ENCODE data around the gene IGFBP7. TPM values are rescaled to one million over a fixed set of nuclear protein-coding genes. Genes with fewer than 3 reads are reported as not detected.
"Not testable (repeated sequence)": the region's sequence is repeated elsewhere in the genome, so short reads cannot be mapped to it uniquely, and the experiment has no call there.

IGFBP7 gene
- total and polyA plus RNA-seq, 7 experiments from 2014 or later, result 0.37 to 16.7 (median 0.80) TPM; not detected in 3

GRCh38 chr4:57065730-57066482 lies 44.3 kb downstream of the IGFBP7 start:
- no peaks in the 10 kb centered on the region for H3K9me3 Mint-ChIP-seq
- Histone ChIP-seq H3K4me1 (ENCODE audit: control insufficient read depth in 2 of 2, insufficient read depth in 2 of 2, low read length in 2 of 2) (no peaks in the 10 kb centered on the region), H3K9me3 (ENCODE audit: control insufficient read depth in 2 of 3, low read length in 3 of 3) (no peaks in the 10 kb centered on the region), H3K27me3 (ENCODE audit: control insufficient read depth in 2 of 2, insufficient read depth in 2 of 2, low read length in 2 of 2) (no peaks in the 10 kb centered on the region), H3K27ac (ENCODE audit: low read depth, low read length) (no peak overlapping the region), H3K4me3 (ENCODE audit: low read length) (no peak overlapping the region), H3K36me3 (ENCODE audit: control insufficient read depth in 2 of 3, insufficient read depth in 3 of 3, low read length in 3 of 3) (no peaks in the 10 kb centered on the region)
- H3K4me3 Mint-ChIP-seq, result no peak overlapping the region
- peaks cover 0 to 7% (median 6%) of the 10 kb centered on the region in 5 donors for H3K27me3 Mint-ChIP-seq
- intact Hi-C loops (cut with micrococcal nuclease), result no loop called here
- CTCF ChIA-PET, result no interaction called here
- DNase-seq (no peak), ATAC-seq (no peak)
- H3K27ac Mint-ChIP-seq, result peak overlapping the region in 1 of 9 donors; percentile 47
- peaks cover 0 to 5% (median 0%) of the 10 kb centered on the region in 7 donors for H3K4me1 Mint-ChIP-seq
- POLR2A ChIA-PET, result no interaction called here
- no peaks in the 10 kb centered on the region for H3K36me3 Mint-ChIP-seq

DNA sequence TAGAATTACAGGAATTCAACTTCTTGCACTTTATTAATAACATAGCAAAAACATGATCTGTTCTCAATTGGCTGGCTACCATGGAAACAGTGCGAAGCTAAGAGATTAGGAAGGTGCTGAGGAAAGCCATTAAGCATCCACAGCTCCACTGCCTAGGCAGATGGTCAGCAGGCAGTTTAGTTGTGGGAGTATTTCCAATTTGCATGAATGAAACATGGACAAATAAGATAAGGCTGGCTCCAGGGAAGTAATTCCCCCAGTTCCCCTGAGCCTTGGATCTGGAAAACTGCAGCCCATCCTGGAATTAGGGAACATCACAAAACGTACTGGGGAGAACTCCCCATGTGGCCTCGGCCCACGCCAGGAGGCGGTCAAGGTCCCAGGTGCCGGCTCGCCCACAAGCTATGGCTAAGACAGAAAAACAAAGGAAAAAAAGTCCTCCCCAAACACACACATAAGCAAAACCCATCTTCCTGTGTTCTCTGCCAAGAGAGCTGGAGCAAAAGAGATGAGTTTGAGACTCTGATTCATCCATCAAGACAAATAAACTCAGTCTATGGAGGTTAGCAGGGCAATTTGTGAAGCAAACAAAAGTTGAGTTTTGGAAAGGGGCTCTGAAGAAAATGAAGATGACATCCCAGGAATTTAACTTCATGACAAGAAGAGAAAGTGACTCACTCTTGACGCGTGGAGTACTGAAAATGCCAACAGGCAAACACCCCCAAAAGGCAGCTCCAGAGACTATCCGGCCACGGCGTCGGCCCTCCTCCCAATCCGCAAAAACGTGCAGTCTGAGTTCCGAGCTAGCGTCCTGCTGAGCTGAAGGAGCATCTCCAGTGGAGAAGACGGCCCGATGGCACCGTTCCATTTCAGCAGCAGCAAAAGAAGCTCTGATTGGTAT lies 45.1 kb downstream of the IGFBP7 start:
- intact Hi-C loops (cut with micrococcal nuclease), result no loop called here
- Histone ChIP-seq H3K4me1 (ENCODE audit: control insufficient read depth in 2 of 2, insufficient read depth in 2 of 2, low read length in 2 of 2) (no peaks in the 10 kb centered on the region), H3K4me3 (ENCODE audit: low read length) (no peak overlapping the region), H3K9me3 (ENCODE audit: control insufficient read depth in 2 of 3, low read length in 3 of 3) (no peaks in the 10 kb centered on the region), H3K27ac (ENCODE audit: low read depth, low read length) (no peak overlapping the region), H3K27me3 (ENCODE audit: control insufficient read depth in 2 of 2, insufficient read depth in 2 of 2, low read length in 2 of 2) (no peaks in the 10 kb centered on the region), H3K36me3 (ENCODE audit: control insufficient read depth in 2 of 3, insufficient read depth in 3 of 3, low read length in 3 of 3) (no peaks in the 10 kb centered on the region)
- ChIA-PET POLR2A (no interaction called here), CTCF (no interaction called here)
- no peak overlapping the region for H3K27ac Mint-ChIP-seq
- H3K4me1 Mint-ChIP-seq, result peaks cover 0 to 3% (median 0%) of the 10 kb centered on the region in 7 donors
- no peaks in the 10 kb centered on the region for H3K36me3 Mint-ChIP-seq
- no peak overlapping the region for H3K4me3 Mint-ChIP-seq
- no peaks in the 10 kb centered on the region for H3K9me3 Mint-ChIP-seq
- H3K27me3 Mint-ChIP-seq, result peaks cover 0 to 7% (median 6%) of the 10 kb centered on the region in 5 donors
- DNase-seq (no peak), ATAC-seq (no peak)

GRCh38 chr4:57064120-57064519 lies 46.1 kb downstream of the IGFBP7 start:
- H3K27ac ChIP-seq (ENCODE audit: low read depth, low read length), result no peak overlapping the region
- H3K27me3 Mint-ChIP-seq, result peaks cover 0 to 9% (median 6%) of the 10 kb centered on the region in 5 donors
- H3K27ac Mint-ChIP-seq, result no peak overlapping the region
- ChIA-PET CTCF (no interaction called here), POLR2A (no interaction called here)
- no peak overlapping the region for H3K4me3 Mint-ChIP-seq
- H3K36me3 Mint-ChIP-seq, result no peaks in the 10 kb centered on the region
- no peaks in the 10 kb centered on the region for H3K27me3 ChIP-seq (ENCODE audit: control insufficient read depth in 2 of 2, insufficient read depth in 2 of 2, low read length in 2 of 2)
- intact Hi-C loops (cut with micrococcal nuclease), result no loop called here
- H3K4me3 ChIP-seq (ENCODE audit: low read length), result no peak overlapping the region
- ATAC-seq (no peak), DNase-seq (no peak)
- H3K36me3 ChIP-seq (ENCODE audit: control insufficient read depth in 2 of 3, insufficient read depth in 3 of 3, low read length in 3 of 3), result no peaks in the 10 kb centered on the region
- H3K4me1 Mint-ChIP-seq, result peaks cover 0 to 3% (median 0%) of the 10 kb centered on the region in 7 donors
- no peaks in the 10 kb centered on the region for H3K9me3 Mint-ChIP-seq
- no peaks in the 10 kb centered on the region for H3K4me1 ChIP-seq (ENCODE audit: control insufficient read depth in 2 of 2, insufficient read depth in 2 of 2, low read length in 2 of 2)
- no peaks in the 10 kb centered on the region for H3K9me3 ChIP-seq (ENCODE audit: control insufficient read depth in 2 of 3, low read length in 3 of 3)

- intact Hi-C loops (cut with micrococcal nuclease), result no loop called here
- POLR2A ChIA-PET, result no interaction called here
- no peaks in the 10 kb centered on the region for H3K36me3 ChIP-seq (ENCODE audit: control insufficient read depth in 2 of 3, insufficient read depth in 3 of 3, low read length in 3 of 3)
- DNase-seq (no peak), ATAC-seq (no peak)
- Mint-ChIP-seq H3K27me3 (peaks cover 0 to 12% (median 7%) of the 10 kb centered on the region in 5 donors), H3K27ac (no peak overlapping the region), H3K4me1 (peaks cover 0 to 2% (median 0%) of the 10 kb centered on the region in 7 donors), H3K4me3 (no peak overlapping the region), H3K9me3 (no peaks in the 10 kb centered on the region), H3K36me3 (no peaks in the 10 kb centered on the region)
- no peaks in the 10 kb centered on the region for H3K27me3 ChIP-seq (ENCODE audit: control insufficient read depth in 2 of 2, insufficient read depth in 2 of 2, low read length in 2 of 2)
- no peaks in the 10 kb centered on the region for H3K9me3 ChIP-seq (ENCODE audit: control insufficient read depth in 2 of 3, low read length in 3 of 3)
- H3K4me1 ChIP-seq (ENCODE audit: control insufficient read depth in 2 of 2, insufficient read depth in 2 of 2, low read length in 2 of 2), result no peaks in the 10 kb centered on the region
- no peak overlapping the region for H3K27ac ChIP-seq (ENCODE audit: low read depth, low read length)
- H3K4me3 ChIP-seq (ENCODE audit: low read length), result no peak overlapping the region
- CTCF ChIA-PET, result no interaction called here
Measured at GRCh38 chr4:57063518-57063917, 46.7 kb downstream of the IGFBP7 start.

GRCh38 chr4:57061395-57061794 lies 48.8 kb downstream of the IGFBP7 start:
- peaks cover 5 to 24% (median 10%) of the 10 kb centered on the region in 5 donors for H3K27me3 Mint-ChIP-seq
- ChIA-PET POLR2A (no interaction called here), CTCF (no interaction called here)
- H3K4me1 Mint-ChIP-seq, result no peaks in the 10 kb centered on the region
- Histone ChIP-seq H3K36me3 (ENCODE audit: control insufficient read depth in 2 of 3, insufficient read depth in 3 of 3, low read length in 3 of 3) (no peaks in the 10 kb centered on the region), H3K4me1 (ENCODE audit: control insufficient read depth in 2 of 2, insufficient read depth in 2 of 2, low read length in 2 of 2) (no peaks in the 10 kb centered on the region), H3K9me3 (ENCODE audit: control insufficient read depth in 2 of 3, low read length in 3 of 3) (no peaks in the 10 kb centered on the region), H3K4me3 (ENCODE audit: low read length) (no peak overlapping the region), H3K27ac (ENCODE audit: low read depth, low read length) (no peak overlapping the region), H3K27me3 (ENCODE audit: control insufficient read depth in 2 of 2, insufficient read depth in 2 of 2, low read length in 2 of 2) (no peaks in the 10 kb centered on the region)
- no peak for DNase-seq
- no peak overlapping the region for H3K27ac Mint-ChIP-seq
- ATAC-seq, result no peak
- H3K9me3 Mint-ChIP-seq, result no peaks in the 10 kb centered on the region
- no peak overlapping the region for H3K4me3 Mint-ChIP-seq
- intact Hi-C loops (cut with micrococcal nuclease), result no loop called here
- H3K36me3 Mint-ChIP-seq, result no peaks in the 10 kb centered on the region

- CTCF ChIA-PET; H3K27ac ChIP-seq (ENCODE audit: low read depth, low read length); DNase-seq; H3K4me1 Mint-ChIP-seq; H3K4me3 Mint-ChIP-seq; H3K27ac Mint-ChIP-seq; H3K4me1 ChIP-seq (ENCODE audit: control insufficient read depth in 2 of 2, insufficient read depth in 2 of 2, low read length in 2 of 2); H3K9me3 ChIP-seq (ENCODE audit: control insufficient read depth in 2 of 3, low read length in 3 of 3); intact Hi-C loops (cut with micrococcal nuclease); ATAC-seq; H3K9me3 Mint-ChIP-seq; H3K36me3 Mint-ChIP-seq; H3K4me3 ChIP-seq (ENCODE audit: low read length); H3K27me3 ChIP-seq (ENCODE audit: control insufficient read depth in 2 of 2, insufficient read depth in 2 of 2, low read length in 2 of 2); POLR2A ChIA-PET; H3K36me3 ChIP-seq (ENCODE audit: control insufficient read depth in 2 of 3, insufficient read depth in 3 of 3, low read length in 3 of 3): not testable (repeated sequence)
- H3K27me3 Mint-ChIP-seq, result peaks cover 5 to 31% (median 14%) of the 10 kb centered on the region in 5 donors
Measured at GRCh38 chr4:57060717-57061067, 49.5 kb downstream of the IGFBP7 start.

All from naive thymus-derived CD4-positive, alpha-beta T cell (primary cell).